Karpas-422 (cell line): ENCODE data around the gene DSCAM. TPM values are rescaled to one million over a fixed set of nuclear protein-coding genes. Genes with fewer than 3 reads are reported as not detected.

Source experiments
- DNase-seq: peaks from one replicate; pipeline ENCODE4 v3.0.0-alpha.2; 2015
- H2AFZ ChIP-seq: fragments of 200-600 bp; sonication (generic); 2 replicates; pipeline ENCODE4 v1.6.1; 2014; ENCODE audit warnings: antibody characterized with exemption, low read length, mixed read lengths
- H3K27ac ChIP-seq: fragments of 200-600 bp; sonication (generic); 2 replicates; pipeline ENCODE4 v1.5.1; 2014; ENCODE audit warnings: mild to moderate bottlenecking, low read length, moderate library complexity
- H3K27me3 ChIP-seq: fragments of 200-600 bp; sonication (generic); 2 replicates; pipeline ENCODE4 v1.6.1; 2014; ENCODE audit warnings: low read length, mixed read lengths
- H3K36me3 ChIP-seq: fragments of 200-600 bp; sonication (generic); 2 replicates; pipeline ENCODE4 v1.6.1; 2014; ENCODE audit warnings: low read length, mixed read lengths; ENCODE audit not compliant: insufficient read depth
- H3K4me1 ChIP-seq: fragments of 200-600 bp; sonication (generic); 2 replicates; pipeline ENCODE4 v1.6.1; 2014; ENCODE audit warnings: mild to moderate bottlenecking, low read length, mixed read lengths
- H3K4me2 ChIP-seq: fragments of 200-600 bp; sonication (generic); 2 replicates; pipeline ENCODE4 v1.6.1; 2014; ENCODE audit warnings: low read length, low read depth, mild to moderate bottlenecking; ENCODE audit not compliant: poor library complexity, severe bottlenecking
- H3K4me3 ChIP-seq: fragments of 200-600 bp; sonication (generic); 2 replicates; pipeline ENCODE4 v1.5.1; 2014; ENCODE audit warnings: mild to moderate bottlenecking, antibody characterized with exemption, low read length, mixed read lengths
- H3K79me2 ChIP-seq: fragments of 200-600 bp; sonication (generic); 2 replicates; pipeline ENCODE4 v1.6.1; 2014; ENCODE audit warnings: mild to moderate bottlenecking, low read length, mixed read lengths
- H3K9ac ChIP-seq: fragments of 200-600 bp; sonication (generic); 2 replicates; pipeline ENCODE4 v1.6.0; 2014; ENCODE audit warnings: low read length
- H3K9me2 ChIP-seq: fragments of 200-600 bp; sonication (generic), shearing (Covaris generic); replicated peaks from 2 replicates; pipeline ENCODE4 v1.6.0; 2014; ENCODE audit warnings: mild to moderate bottlenecking, low read length, moderate library complexity; ENCODE audit not compliant: insufficient read depth
- H3K9me3 ChIP-seq: fragments of 300-700, 200-600 bp; sonication (generic); 2 replicates; pipeline ENCODE4 v1.6.1; 2014; ENCODE audit warnings: low read length, mixed read lengths
- H4K20me1 ChIP-seq: fragments of 200-600 bp; sonication (generic); 2 replicates; pipeline ENCODE4 v1.6.1; 2014; ENCODE audit warnings: mild to moderate bottlenecking, antibody characterized with exemption, low read length, low read depth; ENCODE audit not compliant: insufficient read depth
- total RNA-seq: library from RNA; depleted of rRNA; stranded (reverse); fragments of >200 nt; shearing (Covaris generic); gene quantifications from 2 replicates; pipeline ENCODE4 v1.2.3, GENCODE V29; 2014; ENCODE audit warnings: low replicate concordance

Gene DSCAM
- total RNA-seq, 1 experiment from 2014 or later, result not detected

GRCh38 chr21:40141621-40142020 lies 705.3 kb downstream of the DSCAM start:
- no peak overlapping the region for H3K9ac ChIP-seq
- H3K4me2 ChIP-seq, result no peak overlapping the region
- H3K36me3 ChIP-seq, result no peaks in the 10 kb centered on the region
- H4K20me1 ChIP-seq, result no peaks in the 10 kb centered on the region
- no peaks in the 10 kb centered on the region; the same call in 1 of the 2 replicates for H3K9me3 ChIP-seq
- H3K79me2 ChIP-seq, result no peaks in the 10 kb centered on the region
- H3K4me3 ChIP-seq, result no peak overlapping the region
- no peak for DNase-seq
- H3K27me3 ChIP-seq, result no peaks in the 10 kb centered on the region
- H3K9me2 ChIP-seq, result no peaks in the 10 kb centered on the region
- no peaks in the 10 kb centered on the region for H3K4me1 ChIP-seq
- H2AFZ ChIP-seq, result no peak overlapping the region
- no peak overlapping the region for H3K27ac ChIP-seq

- no peaks in the 10 kb centered on the region; the same call in 1 of the 2 replicates for H3K9me3 ChIP-seq
- H3K4me3 ChIP-seq, result no peak overlapping the region
- H3K9ac ChIP-seq, result no peak overlapping the region
- no peaks in the 10 kb centered on the region for H3K4me1 ChIP-seq
- no peak for DNase-seq
- H2AFZ ChIP-seq, result no peak overlapping the region
- H4K20me1 ChIP-seq, result no peaks in the 10 kb centered on the region
- no peaks in the 10 kb centered on the region for H3K9me2 ChIP-seq
- no peak overlapping the region for H3K27ac ChIP-seq
- no peaks in the 10 kb centered on the region for H3K36me3 ChIP-seq
- H3K27me3 ChIP-seq, result no peaks in the 10 kb centered on the region
- no peak overlapping the region for H3K4me2 ChIP-seq
- H3K79me2 ChIP-seq, result no peaks in the 10 kb centered on the region
These were observed 706.3 kb downstream of the DSCAM start for GRCh38 chr21:40140675-40141074.

- no peaks in the 10 kb centered on the region for H4K20me1 ChIP-seq
- no peak overlapping the region for H3K9ac ChIP-seq
- H3K36me3 ChIP-seq, result no peaks in the 10 kb centered on the region
- no peaks in the 10 kb centered on the region for H3K27me3 ChIP-seq
- H3K4me2 ChIP-seq, result no peak overlapping the region
- H2AFZ ChIP-seq, result no peak overlapping the region
- H3K4me1 ChIP-seq, result no peaks in the 10 kb centered on the region
- H3K9me3 ChIP-seq, result no peaks in the 10 kb centered on the region; the same call in 1 of the 2 replicates
- no peaks in the 10 kb centered on the region for H3K9me2 ChIP-seq
- H3K4me3 ChIP-seq, result no peak overlapping the region
- no peak overlapping the region for H3K27ac ChIP-seq
- no peak for DNase-seq
- no peaks in the 10 kb centered on the region for H3K79me2 ChIP-seq
These were observed 707.3 kb downstream of the DSCAM start for GRCh38 chr21:40139636-40140035.

GRCh38 chr21:40136571-40136970 lies 710.4 kb downstream of the DSCAM start:
- no peak for DNase-seq
- no peaks in the 10 kb centered on the region for H3K9me2 ChIP-seq

GRCh38 chr21:40134731-40135492 lies 712.0 kb downstream of the DSCAM start:
- Histone ChIP-seq H4K20me1 (no peaks in the 10 kb centered on the region), H3K27me3 (no peaks in the 10 kb centered on the region), H3K4me2 (no peak overlapping the region), H2AFZ (no peak overlapping the region), H3K4me3 (no peak overlapping the region), H3K4me1 (no peaks in the 10 kb centered on the region), H3K9me3 (no peaks in the 10 kb centered on the region; the same call in 1 of the 2 replicates), H3K9ac (no peak overlapping the region), H3K36me3 (no peaks in the 10 kb centered on the region), H3K9me2 (no peaks in the 10 kb centered on the region), H3K79me2 (no peaks in the 10 kb centered on the region), H3K27ac (no peak overlapping the region)
- no peak for DNase-seq

More at GRCh38 chr21:40136571-40136970, 710.4 kb downstream of the DSCAM start:
- H3K9ac ChIP-seq, result no peak overlapping the region
- no peaks in the 10 kb centered on the region for H3K36me3 ChIP-seq
- H2AFZ ChIP-seq, result no peak overlapping the region
- no peak overlapping the region for H3K4me3 ChIP-seq
- no peaks in the 10 kb centered on the region for H3K27me3 ChIP-seq
- no peaks in the 10 kb centered on the region for H4K20me1 ChIP-seq
- no peaks in the 10 kb centered on the region; the same call in 1 of the 2 replicates for H3K9me3 ChIP-seq
- no peaks in the 10 kb centered on the region for H3K79me2 ChIP-seq
- no peak overlapping the region for H3K4me2 ChIP-seq
- H3K4me1 ChIP-seq, result no peaks in the 10 kb centered on the region
- no peak overlapping the region for H3K27ac ChIP-seq

- no peak overlapping the region for H3K9ac ChIP-seq
- H3K9me3 ChIP-seq, result no peaks in the 10 kb centered on the region
- no peaks in the 10 kb centered on the region for H3K79me2 ChIP-seq
- no peaks in the 10 kb centered on the region for H3K4me1 ChIP-seq
- no peaks in the 10 kb centered on the region for H3K36me3 ChIP-seq
- H3K27me3 ChIP-seq, result no peaks in the 10 kb centered on the region
- H3K9me2 ChIP-seq, result no peaks in the 10 kb centered on the region
- H2AFZ ChIP-seq, result no peak overlapping the region
- H3K27ac ChIP-seq, result no peak overlapping the region
- no peak for DNase-seq
- no peaks in the 10 kb centered on the region for H4K20me1 ChIP-seq
- H3K4me2 ChIP-seq, result no peak overlapping the region
- no peak overlapping the region for H3K4me3 ChIP-seq
These were observed 716.5 kb downstream of the DSCAM start for GRCh38 chr21:40130476-40130875.

- no peaks in the 10 kb centered on the region for H3K36me3 ChIP-seq
- no peaks in the 10 kb centered on the region for H3K4me1 ChIP-seq
- H2AFZ ChIP-seq, result no peak overlapping the region
- no peaks in the 10 kb centered on the region for H3K79me2 ChIP-seq
- H3K9ac ChIP-seq, result no peak overlapping the region
- DNase-seq, result no peak
- no peaks in the 10 kb centered on the region for H4K20me1 ChIP-seq
- H3K27ac ChIP-seq, result no peak overlapping the region
- no peaks in the 10 kb centered on the region for H3K27me3 ChIP-seq
- H3K9me2 ChIP-seq, result no peaks in the 10 kb centered on the region
- H3K4me3 ChIP-seq, result no peak overlapping the region
- H3K4me2 ChIP-seq, result no peak overlapping the region
- no peaks in the 10 kb centered on the region for H3K9me3 ChIP-seq
These were observed 717.1 kb downstream of the DSCAM start for GRCh38 chr21:40129809-40130208.

GRCh38 chr21:40128891-40129290 lies 718.1 kb downstream of the DSCAM start:
- H3K79me2 ChIP-seq, result no peaks in the 10 kb centered on the region
- no peak for DNase-seq
- H2AFZ ChIP-seq, result no peak overlapping the region
- H4K20me1 ChIP-seq, result no peaks in the 10 kb centered on the region
- no peaks in the 10 kb centered on the region for H3K36me3 ChIP-seq
- no peaks in the 10 kb centered on the region for H3K9me2 ChIP-seq
- H3K4me2 ChIP-seq, result no peak overlapping the region
- no peaks in the 10 kb centered on the region for H3K4me1 ChIP-seq
- no peaks in the 10 kb centered on the region for H3K27me3 ChIP-seq
- H3K4me3 ChIP-seq, result no peak overlapping the region
- no peaks in the 10 kb centered on the region for H3K9me3 ChIP-seq
- H3K9ac ChIP-seq, result no peak overlapping the region
- H3K27ac ChIP-seq, result no peak overlapping the region
